Left kidney (tissue), 2 donors: ENCODE measurements around the gene RPS10. TPM values are rescaled to one million over a fixed set of nuclear protein-coding genes. Genes with fewer than 3 reads are reported as not detected.
"Not testable (repeated sequence)": the region's sequence is repeated elsewhere in the genome, so short reads cannot be mapped to it uniquely, and the experiment has no call there.

Experiments
- DNase-seq: peaks from one replicate; pipeline ENCODE4 v3.0.0-alpha.2; 2013
- polyA plus RNA-seq: library from polyadenylated mRNA; unstranded; fragments of 120-200 nt; gene quantifications from one replicate; pipeline ENCODE4 v1.2.1, GENCODE V29; 2013; ENCODE audit not compliant: insufficient read length

Gene RPS10
- polyA plus RNA-seq, 1 donor: 1,078 TPM

DNA sequence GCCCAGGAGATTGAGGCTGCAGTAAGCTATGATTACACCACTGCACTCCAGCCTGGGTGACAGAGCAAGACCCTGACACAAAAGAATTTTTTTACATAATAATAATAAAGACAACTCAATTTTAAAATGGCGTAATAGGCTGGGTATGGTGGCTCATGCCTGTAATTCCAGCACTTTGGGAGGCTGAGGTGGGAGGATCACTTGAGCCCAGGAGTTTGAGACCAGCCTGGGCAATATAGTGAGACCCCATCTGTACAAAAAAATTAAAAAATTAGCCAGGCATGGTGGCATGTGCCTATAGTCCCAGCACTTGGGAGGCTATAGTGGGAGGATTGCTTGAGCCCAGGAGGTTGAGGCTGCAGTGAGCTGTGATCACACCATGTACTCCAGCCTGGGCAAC lies 18.0 kb downstream of the RPS10 start:
- not testable (repeated sequence) for DNase-seq

- DNase-seq: no peak
Observed at GRCh38 chr6:34396518-34396917, 29.4 kb downstream of the RPS10 start.

DNA sequence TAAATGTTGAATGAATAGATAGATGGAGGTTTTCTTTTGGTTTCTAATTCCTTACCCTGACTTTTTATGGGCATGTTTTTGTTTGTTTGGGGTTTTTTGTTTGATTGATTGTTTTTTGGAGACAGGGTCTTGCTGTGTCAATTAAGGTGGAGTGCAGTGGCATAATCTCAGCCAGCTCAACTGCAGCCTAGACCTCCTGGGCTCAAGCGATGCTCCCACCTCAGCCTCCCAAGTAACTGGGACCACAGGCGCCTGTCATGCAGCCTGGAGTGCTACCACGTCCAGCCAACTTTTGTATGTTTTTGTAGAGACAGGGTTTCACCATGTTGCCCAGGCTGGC lies 31.9 kb downstream of the RPS10 start:
- DNase-seq: no peak

DNA sequence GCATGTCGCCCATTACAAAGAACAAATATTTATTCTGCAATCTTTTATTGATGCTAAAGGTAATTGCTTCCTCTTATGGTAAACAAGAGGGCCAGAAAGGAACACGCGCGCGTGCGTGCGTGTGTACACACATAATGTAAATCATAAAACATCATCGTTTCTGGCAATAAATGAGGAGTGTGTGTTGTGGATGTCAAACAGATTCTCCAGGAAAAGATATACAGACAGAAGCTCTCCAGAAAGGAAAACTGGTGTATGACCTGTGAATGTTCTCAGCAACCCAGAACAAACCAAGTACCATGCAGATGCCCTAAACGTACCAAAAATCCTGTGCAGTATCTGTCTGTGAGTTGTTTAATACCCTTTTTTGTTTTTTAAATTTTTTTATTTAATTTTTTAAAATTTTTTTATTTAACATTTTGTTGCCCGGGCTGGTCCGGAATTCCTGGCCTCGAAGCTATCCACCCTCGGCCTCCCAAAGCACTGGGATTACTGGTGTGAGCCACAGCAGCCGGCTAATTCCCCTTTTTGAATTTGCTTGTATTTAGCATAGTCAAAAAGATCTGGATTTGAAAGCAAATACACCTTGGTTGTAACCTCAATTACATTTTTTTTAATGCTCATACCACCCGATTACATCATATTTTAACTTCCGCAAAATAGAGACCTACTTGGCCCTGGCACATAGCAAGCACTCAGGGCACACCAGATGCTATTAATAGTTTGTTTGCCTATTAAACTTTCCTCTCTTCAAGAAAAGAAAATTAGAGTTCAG lies 32.5 kb downstream of the RPS10 start:
- no peak for DNase-seq

DNA sequence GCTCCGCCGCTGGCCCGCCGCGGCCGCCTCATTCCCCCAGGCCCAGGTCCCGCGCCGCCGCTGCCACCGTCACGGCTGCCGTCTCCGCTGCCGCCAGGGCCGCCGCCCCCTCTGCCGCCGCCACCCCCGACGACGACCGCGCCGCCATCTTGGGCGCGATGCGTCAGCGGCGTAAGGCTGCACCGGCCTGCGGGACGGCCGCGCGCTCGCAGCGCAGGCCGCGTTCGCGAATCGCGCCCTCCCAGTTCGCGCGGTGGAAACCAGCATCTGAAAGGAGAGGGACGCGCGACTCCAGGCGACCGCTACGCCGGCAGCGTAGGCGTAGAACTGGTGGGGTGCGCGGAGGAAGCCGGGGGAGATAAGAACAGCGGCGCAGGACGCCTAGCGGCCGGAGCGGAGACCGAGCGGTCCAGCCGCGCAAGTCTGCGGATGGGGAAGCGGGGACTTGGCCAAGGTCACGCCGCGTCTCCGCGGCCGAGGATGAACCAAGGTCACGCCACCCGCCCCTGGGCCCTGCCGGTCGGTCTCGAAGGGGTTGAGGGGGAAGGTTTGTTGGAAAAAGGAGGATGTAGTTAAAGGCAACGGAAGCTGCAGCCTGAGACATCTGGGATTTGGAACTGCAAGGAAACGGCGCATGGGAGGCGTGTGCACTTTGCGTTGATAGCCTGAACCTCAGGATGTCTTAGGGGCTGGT lies 33.2 kb downstream of the RPS10 start, which contains the start of gene NUDT3:
Gene NUDT3 (minus strand): TSS at position 173 of the 694 bp plus-strand sequence. CDS start 307 bp downstream, outside the sequence.
- peak; percentile 95 for DNase-seq

DNA sequence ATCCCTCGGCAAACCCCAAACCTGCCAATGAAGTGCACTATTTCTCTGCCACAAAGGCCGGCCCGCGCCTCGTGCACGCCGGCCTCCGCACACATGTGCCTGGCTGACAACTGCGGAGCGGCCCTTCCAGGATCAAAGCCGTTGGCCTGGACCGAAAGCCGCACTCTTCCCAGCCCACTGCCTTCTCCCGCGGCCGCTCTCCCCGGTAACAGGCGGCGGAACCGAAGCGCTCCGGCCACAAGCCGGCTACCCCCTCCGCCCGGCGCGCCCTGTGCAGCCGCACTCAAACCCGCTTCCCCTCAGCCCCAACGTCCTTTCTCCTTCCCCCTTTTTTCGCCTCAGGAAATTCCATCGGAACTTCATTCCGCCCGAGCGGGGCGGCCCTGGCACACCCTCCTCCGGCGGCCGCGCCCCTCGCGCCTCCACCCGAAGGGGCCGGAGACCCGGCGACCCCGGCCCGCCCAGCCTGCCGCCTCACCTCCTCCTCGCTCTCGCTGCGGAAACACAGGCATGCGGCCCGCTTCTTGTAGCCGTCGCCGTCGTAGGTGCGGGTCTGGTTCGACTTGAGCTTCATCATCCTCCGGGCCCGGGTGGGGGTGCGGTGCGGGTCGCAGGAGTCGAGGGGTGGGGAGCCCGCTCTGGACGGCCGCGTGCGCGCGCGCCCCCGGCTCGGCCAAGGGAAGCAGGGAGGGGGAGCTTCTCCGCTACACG lies 33.9 kb downstream of the RPS10 start:
- DNase-seq: no peak

DNA sequence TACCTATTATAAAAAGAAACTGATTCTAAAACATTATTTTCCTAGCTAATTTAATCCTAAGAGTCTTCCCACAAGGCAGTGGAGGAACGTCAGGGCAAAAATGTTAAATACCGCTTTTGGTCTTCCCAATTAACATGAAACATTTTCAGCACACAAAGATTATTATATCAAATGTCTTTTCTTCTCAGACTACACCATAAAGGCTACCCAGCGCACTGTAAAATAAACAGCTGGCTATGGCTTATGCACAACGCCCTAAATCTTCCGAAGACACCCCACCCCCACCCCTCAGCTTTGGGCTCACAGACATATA lies 34.4 kb downstream of the RPS10 start:
- DNase-seq: no peak

- DNase-seq: no peak
Observed at GRCh38 chr6:34390531-34391472, 35.1 kb downstream of the RPS10 start.

DNA sequence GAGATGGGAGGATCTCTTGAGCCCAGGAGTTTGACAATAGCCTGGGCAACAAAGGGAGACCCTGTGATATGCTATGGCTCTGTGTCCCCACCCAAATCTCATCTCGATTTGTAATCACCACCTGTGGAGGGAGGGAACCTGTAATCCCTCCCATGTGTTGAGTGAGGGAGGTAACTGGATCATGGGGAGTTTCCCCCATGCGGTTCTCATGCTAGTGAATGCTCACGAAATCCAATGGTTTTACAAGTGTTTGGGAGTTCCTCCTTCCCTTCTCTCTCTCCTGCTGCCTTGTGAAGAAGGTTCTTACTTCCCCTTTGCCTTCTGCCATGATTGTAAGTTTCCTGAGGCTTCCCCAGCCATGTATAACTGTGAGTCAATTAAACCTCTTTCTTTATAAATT lies 36.8 kb downstream of the RPS10 start:
- DNase-seq: no peak

DNA sequence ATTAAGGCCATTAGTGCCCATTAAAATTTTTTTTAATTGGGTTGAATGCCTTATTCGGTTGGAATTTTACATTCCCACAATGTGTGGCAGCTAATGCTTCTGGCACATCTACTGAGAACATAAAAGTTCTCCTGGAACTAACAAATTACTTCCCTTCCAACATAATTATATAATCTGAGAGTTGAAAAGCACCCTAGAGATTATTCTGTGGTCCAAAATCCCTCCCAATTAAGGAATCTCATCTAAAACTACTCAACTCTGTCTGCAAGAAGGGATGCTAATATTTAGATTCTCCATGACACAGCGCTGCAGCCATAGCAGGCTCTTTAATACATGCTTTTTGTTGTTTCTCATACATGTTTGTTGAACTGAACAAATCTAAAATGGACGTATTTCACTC lies 37.4 kb downstream of the RPS10 start:
- DNase-seq: no peak

DNA sequence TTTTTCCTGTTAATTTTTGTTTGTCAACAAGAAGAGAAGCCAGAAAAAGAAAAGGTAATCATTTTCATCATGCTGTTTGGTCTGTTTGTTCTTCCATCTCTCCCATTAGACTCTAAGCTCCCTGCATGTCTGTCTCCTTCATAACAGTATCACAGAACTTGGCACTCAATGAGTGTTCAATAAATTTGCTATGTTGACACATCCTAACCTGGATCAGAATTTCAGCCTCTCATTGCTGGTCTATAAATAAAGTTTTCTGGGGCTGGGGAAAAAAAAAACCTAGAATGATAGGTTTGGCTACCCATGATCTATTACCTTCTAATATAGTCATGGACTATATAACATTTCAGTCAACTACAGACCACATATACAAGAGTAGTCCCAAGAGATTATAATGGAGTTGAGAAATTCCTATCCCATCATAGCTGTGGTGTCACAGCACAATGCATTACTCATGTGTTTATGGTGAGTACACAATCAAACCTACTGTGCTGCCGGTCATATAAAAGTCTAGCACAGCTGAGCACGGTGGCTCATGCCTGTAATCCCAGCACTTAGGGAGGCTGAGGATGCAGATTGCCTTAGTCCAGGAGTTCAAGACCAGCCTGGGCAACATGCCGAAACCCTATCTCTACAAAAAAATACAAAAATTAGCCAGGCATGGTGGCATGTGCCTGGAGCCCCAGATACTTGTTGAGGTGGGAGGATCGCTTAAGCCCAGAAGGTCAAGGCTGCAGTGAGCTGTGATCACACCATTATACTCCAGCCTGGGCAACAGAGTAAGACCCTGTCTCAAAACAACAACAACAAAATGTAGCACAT lies 39.3 kb downstream of the RPS10 start:
- DNase-seq: no peak

- DNase-seq: no peak
Observed at GRCh38 chr6:34385793-34386195, 40.1 kb downstream of the RPS10 start.

DNA sequence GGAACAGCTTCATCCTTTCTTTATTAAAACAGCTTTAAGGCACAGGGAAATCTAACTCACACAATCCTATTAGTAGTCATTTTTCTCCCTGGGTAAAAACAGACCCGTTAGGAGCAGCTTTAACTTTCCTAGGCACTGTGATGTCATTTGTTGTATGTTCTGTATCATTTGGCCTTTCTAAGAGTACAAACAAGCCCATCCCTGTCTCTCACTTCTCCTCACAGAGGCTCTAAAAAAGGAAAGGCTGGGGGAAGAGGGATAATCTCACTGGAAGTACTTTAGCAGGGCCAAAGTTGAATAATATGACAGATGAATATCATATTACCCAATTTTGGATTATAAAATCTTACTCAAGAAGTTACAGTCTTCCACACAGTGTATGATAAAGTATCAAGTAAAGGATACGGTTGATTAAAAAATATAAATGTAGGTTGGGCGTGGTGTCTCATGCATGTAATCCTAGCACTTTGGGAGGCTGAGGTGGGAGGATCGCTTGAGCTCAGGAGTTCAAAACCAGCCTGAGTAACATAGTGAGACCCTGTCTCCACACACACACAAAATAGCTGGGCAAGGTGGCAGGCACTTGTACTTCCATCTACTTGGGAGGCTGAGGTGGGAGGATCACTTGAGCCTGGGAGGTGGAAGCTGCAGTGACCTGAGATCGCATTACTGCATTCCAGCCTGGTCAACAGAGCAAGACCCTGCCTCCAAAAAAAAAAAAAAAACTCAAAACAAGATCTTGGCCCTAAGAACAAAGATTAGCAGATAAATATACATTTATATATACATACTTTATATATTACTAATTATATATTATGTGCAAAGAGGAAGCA lies 41.3 kb downstream of the RPS10 start:
- DNase-seq: no peak

- DNase-seq: no peak
Observed at GRCh38 chr6:34383656-34384320, 42.1 kb downstream of the RPS10 start.

GRCh38 chr6:34383161-34383631 lies 42.7 kb downstream of the RPS10 start:
- peak; percentile 66 for DNase-seq

GRCh38 chr6:34381081-34381480 lies 44.8 kb downstream of the RPS10 start:
- DNase-seq: no peak

DNA sequence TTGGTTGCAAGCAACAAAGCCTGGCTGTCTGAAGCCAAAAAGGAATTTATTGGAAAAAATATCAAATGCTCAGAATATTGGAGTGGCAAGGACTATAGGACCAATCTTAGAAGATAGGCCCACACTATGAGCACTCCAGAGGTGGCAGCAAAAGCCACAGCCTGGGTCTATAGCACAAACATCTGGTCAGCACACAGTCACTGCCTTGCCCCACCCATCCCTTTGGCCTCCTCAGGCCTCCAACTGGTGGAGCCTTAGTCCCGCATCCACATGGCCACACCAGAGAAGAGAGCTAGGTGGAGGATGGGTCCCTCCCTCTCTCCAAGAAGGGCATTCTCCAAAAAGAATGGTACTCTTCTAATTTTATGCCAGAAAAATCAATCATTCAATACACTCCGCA lies 47.4 kb downstream of the RPS10 start:
- DNase-seq: no peak

DNA sequence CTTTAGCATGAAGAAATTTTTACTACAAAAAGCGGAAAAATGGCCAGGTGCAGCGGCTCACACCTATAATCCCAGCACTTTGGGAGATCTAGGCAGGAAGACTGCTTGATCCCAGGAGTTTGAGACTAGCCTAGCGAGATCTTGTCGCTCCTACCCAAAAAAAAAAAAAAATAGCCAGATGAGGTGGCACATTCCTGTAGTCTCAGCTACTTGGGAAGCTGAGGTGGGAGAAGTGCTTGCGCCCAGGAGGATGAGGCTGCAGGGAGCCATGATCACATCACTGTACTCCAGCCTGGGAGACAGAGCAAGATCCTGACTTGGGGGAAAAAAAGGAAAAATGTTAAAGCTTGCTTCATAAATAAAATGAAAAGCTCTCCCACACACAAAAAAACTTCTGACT lies 47.9 kb downstream of the RPS10 start:
- DNase-seq: no peak

- DNase-seq: not testable (repeated sequence)
Observed at GRCh38 chr6:34377571-34377970, 48.3 kb downstream of the RPS10 start.

- DNase-seq: no peak
Observed at GRCh38 chr6:34375833-34376232, 50.0 kb downstream of the RPS10 start.
